Measurements from ENCODE around the gene SPRR5. TPM values are rescaled to one million over a fixed set of nuclear protein-coding genes. Genes with fewer than 3 reads are reported as not detected.

The SPRR5 gene
- total RNA-seq, 1 donor = not detected

DNA sequence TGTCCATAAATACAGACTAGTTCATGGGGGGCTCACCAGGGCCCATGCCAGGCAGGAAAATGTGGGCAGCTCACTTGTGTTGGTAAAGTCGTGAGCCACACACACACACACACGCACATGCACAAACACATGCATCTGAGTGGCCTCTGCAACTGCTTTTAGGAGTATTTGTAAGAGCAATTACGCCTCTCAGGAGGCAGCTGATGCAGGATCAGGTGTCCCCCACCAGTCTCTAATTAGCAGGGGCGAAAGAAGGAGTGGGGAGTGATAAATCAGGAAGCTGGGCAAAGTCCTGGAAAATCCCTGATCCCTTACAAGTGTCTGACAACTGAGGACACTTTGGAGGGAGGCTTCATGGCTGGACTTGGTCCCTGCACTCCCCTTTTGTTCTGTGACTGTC is 44.4 kb upstream of the SPRR5 start:
- Histone ChIP-seq H3K27me3 (ENCODE audit: insufficient read depth, low read length) (no peaks in the 10 kb centered on the region), H3K79me2 (ENCODE audit: insufficient read depth, low read length) (no peaks in the 10 kb centered on the region), H3K4me2 (ENCODE audit: insufficient read depth, low read length) (no peak overlapping the region), H4K20me1 (ENCODE audit: insufficient read depth, low read length) (no peaks in the 10 kb centered on the region), H2AFZ (ENCODE audit: low read length) (no peak overlapping the region), H3K27ac (ENCODE audit: low read depth, low read length) (no peak overlapping the region), H3K4me3 (ENCODE audit: insufficient read depth, low read length) (no peak overlapping the region), H3K9me3 (ENCODE audit: low read depth, low read length) (no peaks in the 10 kb centered on the region), H3K4me1 (ENCODE audit: insufficient read depth, low read length) (peaks cover 12% of the 10 kb centered on the region), H3K36me3 (ENCODE audit: insufficient read depth, low read length) (no peaks in the 10 kb centered on the region)
- TF ChIP-seq, protein P1, sequence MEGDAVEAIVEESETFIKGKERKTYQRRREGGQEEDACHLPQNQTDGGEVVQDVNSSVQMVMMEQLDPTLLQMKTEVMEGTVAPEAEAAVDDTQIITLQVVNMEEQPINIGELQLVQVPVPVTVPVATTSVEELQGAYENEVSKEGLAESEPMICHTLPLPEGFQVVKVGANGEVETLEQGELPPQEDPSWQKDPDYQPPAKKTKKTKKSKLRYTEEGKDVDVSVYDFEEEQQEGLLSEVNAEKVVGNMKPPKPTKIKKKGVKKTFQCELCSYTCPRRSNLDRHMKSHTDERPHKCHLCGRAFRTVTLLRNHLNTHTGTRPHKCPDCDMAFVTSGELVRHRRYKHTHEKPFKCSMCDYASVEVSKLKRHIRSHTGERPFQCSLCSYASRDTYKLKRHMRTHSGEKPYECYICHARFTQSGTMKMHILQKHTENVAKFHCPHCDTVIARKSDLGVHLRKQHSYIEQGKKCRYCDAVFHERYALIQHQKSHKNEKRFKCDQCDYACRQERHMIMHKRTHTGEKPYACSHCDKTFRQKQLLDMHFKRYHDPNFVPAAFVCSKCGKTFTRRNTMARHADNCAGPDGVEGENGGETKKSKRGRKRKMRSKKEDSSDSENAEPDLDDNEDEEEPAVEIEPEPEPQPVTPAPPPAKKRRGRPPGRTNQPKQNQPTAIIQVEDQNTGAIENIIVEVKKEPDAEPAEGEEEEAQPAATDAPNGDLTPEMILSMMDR (IDR thresholded peaks at IDR 0.05; ENCODE audit: extremely low read depth, low read depth, low read length) = no peak
- DNase-seq (ENCODE audit: insufficient read length, low spot score, missing footprints) = no peak

DNA sequence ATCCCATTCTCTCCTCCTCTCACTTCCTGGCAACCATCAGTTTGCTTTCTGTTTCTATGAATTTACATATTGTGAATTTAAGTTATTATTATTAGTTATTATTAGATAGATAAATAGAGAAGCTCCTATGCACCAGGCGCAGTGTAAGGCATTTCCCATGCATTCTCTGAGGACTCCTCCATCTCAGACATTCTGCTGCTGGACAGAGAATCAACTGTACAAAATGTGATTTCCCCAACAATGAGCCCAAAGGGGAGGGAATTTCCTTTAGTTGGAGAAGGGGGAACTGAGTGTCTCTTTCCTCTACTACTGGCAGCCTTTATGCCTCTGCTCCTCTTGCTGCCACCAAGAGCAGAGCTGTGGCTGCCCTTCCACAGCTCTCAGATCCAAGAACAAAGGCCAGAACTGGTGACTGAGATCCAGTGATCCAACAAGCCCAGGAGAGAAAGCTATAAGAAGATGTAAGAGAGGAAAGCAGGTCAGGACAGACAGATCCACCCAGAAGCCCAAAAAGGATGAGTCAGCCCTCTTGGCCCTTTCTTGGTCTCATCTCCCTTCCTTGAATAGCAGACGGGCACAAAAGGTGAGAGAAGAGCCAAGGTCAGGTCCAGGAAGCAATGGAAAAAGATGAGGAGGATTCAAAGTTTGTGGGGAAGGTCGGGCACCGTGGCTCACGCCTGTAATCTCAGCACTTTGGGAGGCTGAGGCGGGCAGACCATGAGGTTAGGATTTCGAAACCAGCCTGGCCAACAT is 42.1 kb upstream of the SPRR5 start:
- Histone ChIP-seq H3K79me2 (ENCODE audit: insufficient read depth, low read length) (no peaks in the 10 kb centered on the region), H3K27me3 (ENCODE audit: insufficient read depth, low read length) (no peaks in the 10 kb centered on the region), H3K4me1 (ENCODE audit: insufficient read depth, low read length) (peaks cover 15% of the 10 kb centered on the region), H4K20me1 (ENCODE audit: insufficient read depth, low read length) (no peaks in the 10 kb centered on the region), H2AFZ (ENCODE audit: low read length) (no peak overlapping the region), H3K4me2 (ENCODE audit: insufficient read depth, low read length) (no peak overlapping the region), H3K9me3 (ENCODE audit: low read depth, low read length) (no peaks in the 10 kb centered on the region), H3K36me3 (ENCODE audit: insufficient read depth, low read length) (no peaks in the 10 kb centered on the region), H3K27ac (ENCODE audit: low read depth, low read length) (no peak overlapping the region), H3K4me3 (ENCODE audit: insufficient read depth, low read length) (no peak overlapping the region)
- TF ChIP-seq, protein P1 (IDR thresholded peaks at IDR 0.05; ENCODE audit: extremely low read depth, low read depth, low read length) = no peak
- DNase-seq (ENCODE audit: insufficient read length, low spot score, missing footprints) = no peak

DNA sequence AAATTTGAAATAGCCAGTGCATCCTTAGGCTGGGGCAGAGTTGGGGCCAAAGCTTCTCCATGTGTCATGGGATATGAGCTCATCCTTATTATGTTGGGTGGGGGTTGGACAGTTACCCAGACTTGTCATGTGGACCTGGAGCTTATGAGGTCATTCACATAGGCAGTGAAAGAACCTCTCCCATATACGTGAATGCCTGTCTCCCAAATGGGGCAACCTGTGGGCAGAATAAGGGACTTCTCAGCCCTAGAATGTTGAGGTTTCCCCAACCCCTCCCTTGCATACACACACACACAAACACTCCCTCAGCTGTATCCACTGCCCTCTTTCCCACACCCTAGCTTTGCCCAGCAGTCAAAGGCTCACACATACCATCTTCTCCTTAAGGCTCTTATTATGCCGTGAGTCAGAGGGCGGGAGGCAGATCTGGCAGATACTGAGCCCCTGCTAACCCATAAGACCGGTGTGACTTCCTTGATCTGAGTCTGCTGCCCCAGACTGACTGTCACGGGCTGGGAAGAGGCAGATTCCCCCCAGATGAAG is 40.9 kb upstream of the SPRR5 start:
- H2AFZ ChIP-seq (ENCODE audit: low read length) = peak overlapping the region; percentile 64
- H3K36me3 ChIP-seq (ENCODE audit: insufficient read depth, low read length) = no peaks in the 10 kb centered on the region
- peak overlapping the region; percentile 65 for H3K4me2 ChIP-seq (ENCODE audit: insufficient read depth, low read length)
- peak overlapping the region; percentile 80 for H3K27ac ChIP-seq (ENCODE audit: low read depth, low read length)
- no peaks in the 10 kb centered on the region for H3K79me2 ChIP-seq (ENCODE audit: insufficient read depth, low read length)
- H3K4me1 ChIP-seq (ENCODE audit: insufficient read depth, low read length) = peaks cover 15% of the 10 kb centered on the region
- peak overlapping the region; percentile 7 for H3K4me3 ChIP-seq (ENCODE audit: insufficient read depth, low read length)
- H4K20me1 ChIP-seq (ENCODE audit: insufficient read depth, low read length) = no peaks in the 10 kb centered on the region
- DNase-seq (ENCODE audit: insufficient read length, low spot score, missing footprints) = peak; percentile 95
- peaks cover 4% of the 10 kb centered on the region for H3K27me3 ChIP-seq (ENCODE audit: insufficient read depth, low read length)
- TF ChIP-seq, protein P1 (IDR thresholded peaks at IDR 0.05; ENCODE audit: extremely low read depth, low read depth, low read length) = no peak
- no peaks in the 10 kb centered on the region for H3K9me3 ChIP-seq (ENCODE audit: low read depth, low read length)

Measured in osteoblast (primary cell).